GM19452 (cell line): ENCODE results near the gene CIT.

Experiments
- ATAC-seq: cut with Tn5 transposase; IDR thresholded peaks from one replicate; pipeline ENCODE4 v1.9.1; 2021; ENCODE audit not compliant: unreplicated experiment

Gene CIT

DNA sequence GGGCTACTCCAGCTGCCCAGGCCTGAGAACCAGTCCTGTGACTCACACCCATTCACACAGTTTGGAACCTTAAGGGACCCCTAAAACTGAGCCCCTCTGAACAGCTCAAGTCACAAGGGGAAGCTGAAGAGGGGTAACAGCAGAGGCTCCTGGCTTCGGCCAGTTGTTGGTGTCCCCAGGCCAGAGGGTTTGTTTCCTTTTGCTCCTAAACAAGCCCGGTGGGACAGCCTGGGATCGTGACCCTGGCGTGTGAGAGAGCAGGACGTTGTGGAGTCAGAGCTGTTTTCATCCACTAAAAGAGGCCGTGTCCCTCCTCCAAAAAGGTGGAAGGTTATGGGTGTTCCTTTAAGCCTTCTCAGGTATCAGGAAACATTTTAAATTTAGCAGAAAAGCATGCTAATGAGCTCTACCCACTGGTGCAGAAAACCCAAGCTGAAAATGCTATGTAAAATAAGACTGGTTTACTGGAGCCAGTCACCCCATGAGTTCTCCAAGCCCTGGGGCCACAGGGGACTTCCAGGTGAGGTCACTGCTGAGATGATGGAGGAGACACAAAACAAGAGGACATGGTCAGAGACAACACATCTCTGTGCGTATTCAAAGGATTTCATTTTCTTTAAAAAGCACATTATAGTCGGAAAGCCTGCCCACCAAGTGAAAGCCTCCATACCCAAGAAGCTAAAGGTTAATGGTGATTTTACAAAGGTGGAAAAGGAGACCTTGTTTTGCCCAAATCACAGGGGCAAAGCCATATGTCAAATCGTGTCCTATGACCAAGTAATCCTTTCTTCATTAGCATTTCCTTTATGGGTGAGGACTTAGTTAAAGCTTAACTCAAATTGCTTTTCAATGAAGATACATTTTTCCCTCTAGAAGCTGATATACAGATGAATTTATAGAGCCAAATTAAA is 195.1 kb downstream of the CIT start:
- peak; percentile 55 for ATAC-seq

DNA sequence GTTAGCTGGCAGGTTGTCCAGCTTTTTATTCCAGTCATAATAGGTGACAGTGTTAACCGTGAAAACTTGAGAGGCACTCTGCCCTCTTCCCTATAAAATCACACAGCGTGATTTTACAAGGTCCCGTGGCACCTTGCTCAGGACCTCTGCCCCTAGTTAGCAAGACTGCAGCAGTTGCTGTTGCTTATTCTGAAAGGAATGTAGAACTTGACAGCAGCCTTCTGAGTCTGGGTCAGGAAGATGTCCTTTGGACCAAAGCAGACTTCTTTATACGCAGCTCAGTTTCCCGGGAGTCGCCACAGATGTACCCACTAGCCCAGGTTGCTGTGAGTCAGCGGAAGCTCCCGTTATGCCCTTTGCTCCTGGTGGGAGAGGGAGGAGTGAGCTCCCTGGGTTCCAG is 196.0 kb downstream of the CIT start:
- ATAC-seq: no peak

DNA sequence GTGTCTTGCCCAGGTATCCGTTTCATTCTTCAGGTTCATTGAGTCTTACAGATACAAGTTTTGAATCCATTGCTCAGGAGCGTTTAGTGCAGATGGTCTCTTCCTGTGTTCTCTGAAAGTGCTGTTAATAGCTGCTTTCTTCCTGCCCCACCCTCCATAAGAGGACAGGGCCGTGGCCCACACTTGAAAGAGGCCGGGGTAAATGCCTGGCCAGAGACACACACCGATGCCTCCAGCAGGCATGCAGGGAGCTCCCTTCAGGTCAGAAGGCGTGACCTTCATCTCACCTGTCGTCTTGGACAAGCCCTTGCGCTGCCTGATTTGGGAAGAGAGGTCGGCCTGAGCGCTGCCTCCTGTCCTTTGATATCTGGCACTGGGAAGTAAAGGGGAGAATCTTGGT is 197.6 kb downstream of the CIT start:
- ATAC-seq: no peak

DNA sequence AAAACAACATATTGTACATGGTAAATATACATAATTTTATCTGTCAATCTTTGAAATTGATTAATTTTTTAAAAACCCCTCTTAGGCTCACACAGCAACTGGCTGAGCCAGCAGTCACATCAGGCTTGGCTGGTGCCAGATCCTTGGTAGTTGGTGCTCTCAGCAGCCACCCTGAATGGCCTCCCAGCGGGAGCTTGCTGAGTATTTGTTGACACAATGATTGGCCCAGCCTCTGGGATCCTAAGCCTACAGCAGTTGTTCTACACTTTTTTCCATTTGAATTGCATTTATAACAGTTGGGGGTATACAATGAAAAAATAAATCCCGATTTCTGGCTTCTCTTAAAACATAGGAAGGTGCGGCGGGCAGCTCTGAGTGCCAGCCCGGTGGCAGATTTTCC is 198.0 kb downstream of the CIT start:
- ATAC-seq: no peak

DNA sequence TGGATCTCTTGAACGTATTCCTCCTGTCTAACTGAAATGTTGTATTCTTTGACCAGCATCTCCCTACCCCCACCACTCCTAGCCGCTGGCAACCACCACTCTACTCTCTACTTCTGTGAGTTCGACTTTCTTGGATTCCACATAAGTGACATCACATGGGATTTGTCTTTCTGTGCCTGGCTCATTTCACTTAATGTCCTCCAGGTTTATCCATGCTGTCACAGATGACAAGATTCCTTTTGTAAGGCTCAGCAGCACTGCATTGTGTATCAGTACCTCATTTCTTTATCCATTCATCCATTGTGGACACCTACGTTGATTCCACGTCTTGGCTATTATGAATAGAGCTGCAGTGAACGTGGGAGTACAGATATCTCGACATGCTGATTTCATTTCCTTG is 198.7 kb downstream of the CIT start:
- ATAC-seq: no peak

DNA sequence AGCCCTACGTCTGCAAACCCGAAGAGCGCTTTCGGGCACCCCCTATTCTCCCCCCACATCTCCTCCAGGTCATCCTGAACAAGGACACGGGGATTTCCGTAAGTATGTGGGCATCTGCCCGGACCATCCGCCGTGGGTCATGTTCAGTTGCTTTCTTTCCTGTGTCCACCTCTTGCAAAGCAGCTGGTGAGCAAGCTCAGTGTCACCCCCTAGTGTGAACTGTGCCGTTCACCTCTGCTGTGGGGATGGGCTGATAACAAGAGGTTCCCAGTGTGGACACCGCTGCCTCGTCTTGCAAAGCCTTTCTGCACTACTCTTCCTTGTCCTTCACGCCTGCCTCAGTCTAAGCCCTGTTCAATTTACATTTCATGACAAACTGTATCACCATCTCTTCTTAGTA is 200.5 kb downstream of the CIT start:
- no peak for ATAC-seq

DNA sequence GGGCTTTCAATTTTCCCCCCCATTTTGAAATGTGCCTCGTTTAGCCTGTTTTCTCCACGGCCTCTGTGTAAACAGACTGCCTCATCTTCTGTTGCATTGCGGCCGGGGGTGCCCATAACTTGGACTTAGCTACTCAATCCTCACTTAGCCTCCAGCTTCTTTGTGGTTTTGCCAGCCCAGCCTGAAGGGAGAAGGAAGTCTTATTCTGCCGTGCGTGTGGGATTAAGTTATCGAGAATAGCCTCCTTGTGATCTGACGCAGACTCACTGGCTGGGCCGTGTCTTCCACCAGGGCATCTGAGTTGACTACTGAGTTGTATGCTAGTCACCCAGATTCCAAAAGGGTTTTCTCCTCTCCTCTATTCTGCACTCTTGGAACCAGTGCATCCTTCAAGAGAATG is 201.1 kb downstream of the CIT start:
- ATAC-seq: no peak

DNA sequence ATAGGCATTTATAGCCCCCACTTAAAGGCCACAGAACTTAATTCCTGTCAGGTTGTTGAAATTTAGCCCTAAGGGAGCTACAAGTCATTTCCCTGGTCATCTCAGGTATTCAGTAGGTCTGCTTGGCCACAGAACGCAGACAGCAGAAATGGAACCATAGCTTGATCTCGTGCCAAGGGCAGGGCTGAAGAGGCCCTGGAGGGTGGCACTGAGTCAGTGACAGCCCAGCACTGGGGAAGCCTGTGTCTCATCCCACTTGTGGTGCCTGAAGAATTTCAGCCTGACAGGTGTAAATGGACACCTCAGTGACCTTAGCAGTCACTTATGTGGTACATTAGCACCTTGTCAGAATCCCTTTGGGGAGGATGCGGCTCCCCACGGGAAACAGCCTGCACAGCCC is 202.6 kb downstream of the CIT start:
- no peak for ATAC-seq

DNA sequence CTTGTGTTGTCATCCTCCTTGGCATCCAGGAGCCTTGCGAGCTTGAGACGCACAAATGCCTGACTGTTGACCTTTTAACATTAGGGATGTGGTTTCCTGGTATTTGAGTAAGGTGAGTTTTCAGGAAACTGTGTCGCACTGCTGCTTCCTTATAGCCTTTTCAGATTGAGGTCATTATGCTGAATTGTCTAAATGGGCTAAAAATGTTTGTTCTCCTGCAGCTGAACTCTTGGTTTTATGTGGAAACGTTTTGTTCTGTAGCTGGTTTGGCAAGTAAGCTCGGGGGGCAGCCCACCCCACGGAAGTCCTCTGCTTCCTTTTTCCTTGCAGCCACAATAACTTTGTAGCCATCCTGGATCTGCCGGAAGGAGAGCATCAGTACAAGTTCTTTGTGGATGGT is 203.5 kb downstream of the CIT start:
- no peak for ATAC-seq

DNA sequence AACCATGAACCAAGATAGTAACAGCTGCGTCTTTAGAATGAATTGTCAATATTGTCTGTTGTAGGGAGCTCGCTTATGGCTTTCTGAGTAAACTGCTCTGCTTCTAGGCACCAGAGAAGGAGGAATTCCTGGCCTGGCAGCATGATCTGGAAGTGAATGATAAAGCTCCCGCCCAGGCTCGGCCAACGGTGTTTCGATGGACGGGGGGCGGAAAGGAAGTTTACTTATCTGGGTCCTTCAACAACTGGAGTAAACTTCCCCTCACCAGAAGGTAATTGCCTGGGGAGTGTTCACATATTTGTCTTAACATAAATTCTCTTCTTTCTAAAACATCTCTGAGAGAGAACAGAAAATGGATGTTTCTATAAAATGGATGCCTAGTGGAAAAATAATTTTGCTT is 204.9 kb downstream of the CIT start:
- ATAC-seq: no peak

DNA sequence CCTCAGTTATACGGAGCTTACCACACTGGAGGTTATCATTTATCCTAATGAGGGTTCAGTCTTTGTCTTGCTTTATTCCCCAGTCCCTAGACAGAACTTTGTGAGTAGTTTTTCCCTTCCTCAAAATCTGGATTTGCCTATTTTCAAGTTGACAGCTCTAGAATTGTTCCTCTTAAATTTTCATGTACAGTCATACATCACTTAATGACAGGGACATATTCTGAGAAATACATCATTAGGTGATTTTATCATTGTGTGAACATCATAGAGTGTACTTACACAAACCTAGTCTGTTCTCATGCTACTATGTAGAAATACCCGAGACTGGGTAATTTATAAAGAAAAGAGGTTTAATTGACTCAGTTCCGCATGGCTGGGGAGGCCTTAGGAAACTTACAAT is 206.1 kb downstream of the CIT start:
- ATAC-seq: no peak

DNA sequence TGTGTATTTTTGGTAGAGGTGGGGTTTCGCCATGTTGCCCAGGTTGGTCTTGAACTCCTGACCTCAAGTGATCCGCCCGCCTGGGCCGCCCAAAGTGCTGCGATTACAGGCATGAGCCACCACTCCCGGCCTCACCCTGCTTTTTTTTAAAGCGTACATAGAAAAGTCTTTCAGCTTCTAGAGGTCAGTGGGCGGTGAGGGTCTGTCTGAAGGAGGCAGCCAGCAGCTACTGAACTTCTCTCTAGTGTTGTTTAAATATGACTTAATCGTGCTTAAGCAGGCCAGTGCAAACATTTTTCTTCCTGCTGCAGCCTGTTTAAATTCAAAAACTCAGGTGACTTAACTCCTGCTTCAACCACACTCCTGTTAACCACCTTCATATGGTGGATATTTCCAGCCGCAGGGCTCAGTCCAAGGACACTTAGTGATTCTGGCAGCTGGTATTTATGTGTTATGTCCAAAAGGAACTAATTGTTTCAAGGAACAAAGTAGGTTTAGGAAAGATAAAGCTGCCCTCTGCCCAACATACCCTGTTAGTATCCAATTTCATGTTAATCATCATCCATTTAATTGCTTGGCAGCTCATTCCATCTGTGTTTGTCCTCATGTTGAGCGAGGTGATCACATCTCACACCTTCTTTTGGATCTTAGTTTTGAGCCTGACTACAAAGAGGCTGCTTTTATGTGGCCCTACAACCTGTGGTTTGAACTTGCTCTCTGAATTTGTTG is 207.2 kb downstream of the CIT start:
- ATAC-seq: no peak

DNA sequence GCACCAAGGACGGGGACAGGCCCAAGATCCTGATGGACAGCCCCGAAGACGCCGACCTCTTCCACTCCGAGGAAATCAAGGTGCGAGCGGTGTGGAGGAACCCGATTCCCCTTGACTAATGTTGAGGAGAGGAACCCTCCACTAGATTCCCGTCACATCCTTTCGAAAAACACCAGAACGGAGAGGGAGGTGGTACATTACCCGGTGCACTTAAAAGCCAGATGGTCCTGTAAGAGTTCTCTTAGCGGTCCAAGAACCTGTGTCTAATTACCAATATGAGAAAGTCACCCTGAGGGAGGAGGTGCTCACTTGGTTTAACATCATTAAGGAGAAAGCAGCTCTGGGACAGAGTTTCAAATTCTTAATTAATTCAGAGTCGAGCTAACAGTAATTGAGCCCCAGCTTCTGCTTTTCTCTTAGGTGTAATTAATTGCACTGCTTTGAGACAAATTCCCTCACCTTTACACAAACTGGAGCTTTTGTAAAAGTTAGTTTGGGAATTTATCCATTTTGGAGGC is 208.7 kb downstream of the CIT start:
- ATAC-seq: no peak

DNA sequence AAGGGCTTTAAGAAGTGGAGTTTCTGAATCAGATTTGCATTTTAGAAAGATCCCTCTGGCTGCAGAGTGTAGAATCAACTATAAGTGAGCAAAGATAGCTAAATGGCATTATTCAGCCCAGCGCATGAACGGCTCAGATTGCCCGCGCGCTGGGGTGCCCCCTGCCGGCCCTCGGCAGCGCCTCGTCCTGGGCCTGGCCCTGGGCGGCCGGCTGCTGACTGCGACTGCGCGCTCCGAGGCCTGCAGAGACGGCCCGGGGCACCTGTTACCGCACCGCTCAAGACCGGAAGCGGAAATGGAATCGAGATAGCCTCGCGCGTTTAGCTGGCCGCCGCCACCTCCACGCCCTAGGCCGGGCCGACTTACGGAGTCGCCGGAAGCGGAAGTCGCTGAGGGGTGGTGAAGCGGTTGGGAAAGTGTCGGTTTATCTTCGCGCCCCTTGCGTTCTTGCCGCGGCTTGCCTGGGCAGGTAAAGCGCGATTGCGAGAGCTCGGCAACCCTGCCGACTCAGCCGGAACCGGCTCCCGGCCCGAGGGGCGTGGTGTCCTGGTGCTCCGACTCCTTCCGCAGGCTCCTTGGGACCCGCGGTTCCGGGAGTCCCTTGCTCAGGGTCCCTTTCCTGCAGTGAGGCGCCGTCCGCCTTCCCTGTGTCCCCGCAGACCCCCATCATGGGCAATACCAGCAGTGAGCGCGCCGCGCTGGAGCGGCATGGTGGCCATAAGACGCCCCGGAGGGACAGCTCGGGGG is 209.4 kb downstream of the CIT start, which contains the start of gene PRKAB1:
TSS of gene PRKAB1 (plus strand) at position 557 of the 747 bp plus-strand sequence. CDS start at position 669, 112 bp downstream.
- ATAC-seq: peak; percentile 87

DNA sequence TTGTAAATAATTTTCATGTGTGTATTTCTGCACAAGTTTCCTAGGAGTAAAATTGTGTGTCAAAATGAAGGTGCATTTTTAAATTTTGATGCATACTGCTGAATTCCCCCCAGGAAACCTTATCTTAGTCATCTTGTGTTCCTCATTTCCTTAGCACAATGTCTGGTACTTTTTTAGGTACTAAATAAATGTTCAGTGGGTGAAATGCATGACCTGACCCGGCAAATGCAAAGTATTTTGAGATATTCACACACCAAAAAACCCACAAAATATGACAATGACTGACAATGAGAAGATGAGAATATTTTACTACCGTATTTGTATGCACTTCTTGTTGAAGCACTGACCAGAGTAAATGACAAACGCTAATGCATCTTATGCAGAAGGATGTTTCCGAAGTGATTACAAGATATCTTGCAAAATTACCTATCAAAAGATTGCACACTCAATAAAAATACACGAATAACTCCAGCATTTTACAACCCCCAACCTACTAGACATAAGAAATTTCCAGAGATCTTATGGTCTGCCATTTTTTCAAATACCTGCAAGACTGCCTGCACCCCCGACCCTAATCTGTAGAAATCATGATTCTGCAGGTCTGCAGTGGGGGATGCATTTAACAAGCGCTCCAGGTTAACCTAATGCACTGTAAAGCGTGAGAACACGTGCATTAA is 210.1 kb downstream of the CIT start:
- ATAC-seq: no peak

DNA sequence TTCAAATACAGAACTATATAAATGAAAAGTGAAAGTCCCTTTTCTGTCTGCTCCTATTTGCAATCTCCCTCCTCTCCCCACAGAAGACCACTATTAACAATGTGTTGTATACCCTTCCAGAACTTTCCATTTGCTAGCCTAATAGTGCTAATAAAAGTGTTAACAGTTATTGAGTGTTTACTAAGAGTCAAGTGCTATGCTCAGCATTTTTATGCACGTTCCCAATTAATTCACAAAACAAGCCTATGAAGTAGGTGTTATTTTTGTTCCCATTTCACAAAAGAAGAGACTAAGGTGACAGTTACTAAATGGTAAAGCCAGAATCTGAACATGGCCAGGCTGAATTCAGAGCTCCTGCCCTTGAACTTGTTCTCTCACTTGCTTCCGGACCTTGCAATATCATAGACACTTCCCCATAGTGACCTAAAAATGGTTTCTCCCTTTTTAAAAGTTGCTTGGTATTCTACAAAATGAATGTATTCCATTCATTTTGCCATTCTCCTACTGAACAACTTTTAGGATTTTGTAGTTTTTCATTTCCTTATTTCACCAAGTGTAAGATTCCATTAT is 210.8 kb downstream of the CIT start:
- no peak for ATAC-seq

DNA sequence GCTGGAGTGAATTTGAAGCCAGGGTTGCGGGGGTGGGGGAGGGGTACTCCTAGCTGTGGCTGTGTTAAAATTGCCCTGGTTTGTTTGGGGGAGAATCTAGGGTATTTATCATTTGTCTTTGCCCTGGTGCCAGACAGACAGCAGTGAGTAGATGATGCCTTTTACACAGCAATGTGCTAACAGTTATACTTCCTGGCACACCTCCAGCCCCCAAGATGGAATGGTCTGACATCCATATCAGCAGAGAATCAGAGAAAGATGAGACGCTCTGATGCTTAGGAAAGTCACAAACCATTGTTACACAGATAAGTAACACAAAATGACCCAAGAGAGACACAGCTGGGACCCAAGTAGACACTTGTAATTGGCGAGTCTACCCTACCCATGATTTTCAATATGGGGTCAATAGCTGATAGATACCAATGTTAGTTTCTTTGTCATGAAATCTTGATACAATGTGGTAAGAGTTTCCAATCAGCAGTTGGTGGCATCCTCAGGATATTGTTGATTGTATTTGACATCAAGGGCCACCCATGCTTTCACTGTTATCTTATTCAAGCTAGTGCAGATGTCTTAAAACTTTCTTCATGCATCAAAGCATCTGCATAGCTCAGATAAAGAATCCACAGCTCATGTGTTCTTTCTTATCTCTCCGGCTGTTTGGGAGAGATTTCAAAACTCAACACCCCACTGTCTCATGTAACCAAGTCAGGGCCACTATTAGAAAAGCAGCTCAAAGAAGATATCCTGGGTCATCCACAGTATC is 211.8 kb downstream of the CIT start:
- ATAC-seq: no peak

DNA sequence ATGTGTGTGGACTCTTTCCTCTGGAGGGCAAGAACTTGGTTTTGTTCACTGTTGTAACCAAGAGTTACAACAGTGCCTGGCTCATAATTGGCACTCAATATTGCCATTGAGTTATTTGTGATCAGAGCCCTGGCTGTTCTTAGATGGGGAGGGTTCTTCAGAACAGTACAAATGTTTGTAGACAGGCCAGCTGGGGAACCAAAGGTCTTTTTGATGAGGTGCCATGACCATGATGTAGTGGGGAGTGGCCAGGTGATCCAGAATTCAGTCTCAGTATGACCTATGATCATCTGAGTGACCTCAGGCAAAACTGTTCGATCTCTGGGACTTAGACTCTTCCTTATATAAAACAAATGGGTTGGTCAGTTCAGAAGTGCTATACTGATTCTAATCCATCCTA is 212.5 kb downstream of the CIT start:
- no peak for ATAC-seq

DNA sequence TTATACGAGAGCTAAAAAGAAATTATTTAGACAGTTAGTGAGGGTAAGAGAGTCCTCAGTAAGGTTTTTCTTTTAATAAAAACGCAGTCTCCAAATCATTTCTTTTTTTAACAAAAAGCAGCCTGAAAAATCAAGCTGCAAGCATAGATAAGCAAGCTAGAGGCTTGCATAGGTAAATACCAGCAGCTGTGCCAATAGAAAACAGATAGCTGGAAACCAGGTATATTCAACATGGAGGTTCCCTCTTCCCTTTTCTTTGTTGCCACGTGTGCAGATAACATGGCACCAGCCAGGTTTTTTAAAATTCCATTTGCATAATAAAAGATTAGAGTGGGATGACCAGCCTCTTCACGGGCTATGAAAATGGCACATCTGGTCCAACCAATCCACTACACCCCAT is 215.2 kb downstream of the CIT start:
- ATAC-seq: no peak

DNA sequence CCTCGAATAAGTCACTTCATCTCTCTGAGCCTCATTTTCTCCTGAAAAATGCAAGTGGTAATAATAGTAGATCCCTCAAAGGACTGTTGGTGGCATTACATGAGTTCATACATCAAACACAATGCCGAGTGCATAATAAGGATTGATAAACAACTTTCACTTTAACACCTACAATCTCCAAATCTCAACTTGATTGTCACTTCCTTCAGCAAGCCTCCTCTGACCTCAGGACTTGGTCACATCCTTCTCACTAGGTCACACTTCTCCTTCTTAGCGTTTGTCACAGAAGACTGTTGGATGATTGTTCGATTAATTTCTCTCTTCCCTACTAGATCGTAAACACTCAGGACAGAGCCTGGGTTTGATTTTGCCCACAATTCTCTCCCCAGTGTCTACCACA is 217.0 kb downstream of the CIT start:
- no peak for ATAC-seq
